Loucy (cell line): ENCODE results near the gene LIMK2.

ENCODE experiments used
- H2AFZ ChIP-seq: fragments of 200-600 bp; sonication (generic); 2 replicates; pipeline ENCODE4 v1.6.0; 2016; ENCODE audit warnings: antibody characterized with exemption, mild to moderate bottlenecking, low read length, moderate library complexity
- H3F3A ChIP-seq: fragments of 200-600 bp; 2 replicates; pipeline ENCODE4 v1.6.0; 2016; ENCODE audit warnings: antibody characterized with exemption, low read depth, mild to moderate bottlenecking
- H3K27me3 ChIP-seq: fragments of 200-600 bp; sonication (generic); 2 replicates; pipeline ENCODE4 v1.6.1; 2014; ENCODE audit warnings: low read length, mild to moderate bottlenecking; ENCODE audit not compliant: insufficient read depth, poor library complexity, severe bottlenecking
- H3K36me3 ChIP-seq: fragments of 200-600 bp; sonication (generic); 2 replicates; pipeline ENCODE4 v1.6.1; 2016; ENCODE audit warnings: low read length; ENCODE audit not compliant: insufficient read depth
- H3K4me1 ChIP-seq: fragments of 200-600 bp; sonication (generic); 2 replicates; pipeline ENCODE4 v1.5.1; 2014; ENCODE audit warnings: low read length, mild to moderate bottlenecking; ENCODE audit not compliant: insufficient read depth, poor library complexity, severe bottlenecking
- H3K4me2 ChIP-seq: fragments of 200-600 bp; sonication (generic); 2 replicates; pipeline ENCODE4 v1.6.0; 2014; ENCODE audit warnings: antibody characterized with exemption, low read length, low read depth, mild to moderate bottlenecking; ENCODE audit not compliant: poor library complexity, severe bottlenecking
- H3K4me3 ChIP-seq: fragments of 200-600 bp; sonication (generic); 2 replicates; pipeline ENCODE4 v1.5.1; 2014; ENCODE audit warnings: low read length, mild to moderate bottlenecking, mixed read lengths; ENCODE audit not compliant: poor library complexity, severe bottlenecking
- H3K79me2 ChIP-seq: fragments of 200-600 bp; sonication (generic); 2 replicates; pipeline ENCODE4 v1.6.1; 2014; ENCODE audit warnings: low read length; ENCODE audit not compliant: insufficient read depth
- H3K9ac ChIP-seq: fragments of 200-600 bp; sonication (generic); 2 replicates; pipeline ENCODE4 v1.6.0; 2014; ENCODE audit warnings: mild to moderate bottlenecking, low read depth, low read length, moderate library complexity; ENCODE audit not compliant: poor library complexity, severe bottlenecking
- H3K9me2 ChIP-seq: fragments of 200-600 bp; sonication (generic); replicated peaks from 2 replicates; pipeline ENCODE4 v1.6.1; 2016; ENCODE audit warnings: low read depth, low read length, mixed read lengths
- H3K9me3 ChIP-seq: fragments of 200-600 bp; sonication (generic); 2 replicates; pipeline ENCODE4 v1.6.1; 2014; ENCODE audit warnings: mild to moderate bottlenecking, antibody characterized with exemption, low read length, low read depth; ENCODE audit not compliant: insufficient read depth
- H4K20me1 ChIP-seq: fragments of 200-600 bp; sonication (generic); 2 replicates; pipeline ENCODE4 v1.6.0; 2014; ENCODE audit warnings: antibody characterized with exemption, low read length, mild to moderate bottlenecking; ENCODE audit not compliant: insufficient read depth, poor library complexity, severe bottlenecking
- EZH2phosphoT487 ChIP-seq: fragments of 200-600 bp; IDR thresholded peaks from 2 replicates; pipeline ENCODE4 v1.6.1; 2018; ENCODE audit warnings: antibody characterized with exemption, mild to moderate bottlenecking, moderate library complexity, borderline replicate concordance
- TF ChIP-seq, protein P1 (sequence below): fragments of 200-600 bp; sonication (generic); conservative IDR thresholded peaks from 2 replicates; pipeline ENCODE4 v1.5.1; 2014; ENCODE audit warnings: mild to moderate bottlenecking, antibody characterized with exemption, low read length

LIMK2 gene

DNA sequence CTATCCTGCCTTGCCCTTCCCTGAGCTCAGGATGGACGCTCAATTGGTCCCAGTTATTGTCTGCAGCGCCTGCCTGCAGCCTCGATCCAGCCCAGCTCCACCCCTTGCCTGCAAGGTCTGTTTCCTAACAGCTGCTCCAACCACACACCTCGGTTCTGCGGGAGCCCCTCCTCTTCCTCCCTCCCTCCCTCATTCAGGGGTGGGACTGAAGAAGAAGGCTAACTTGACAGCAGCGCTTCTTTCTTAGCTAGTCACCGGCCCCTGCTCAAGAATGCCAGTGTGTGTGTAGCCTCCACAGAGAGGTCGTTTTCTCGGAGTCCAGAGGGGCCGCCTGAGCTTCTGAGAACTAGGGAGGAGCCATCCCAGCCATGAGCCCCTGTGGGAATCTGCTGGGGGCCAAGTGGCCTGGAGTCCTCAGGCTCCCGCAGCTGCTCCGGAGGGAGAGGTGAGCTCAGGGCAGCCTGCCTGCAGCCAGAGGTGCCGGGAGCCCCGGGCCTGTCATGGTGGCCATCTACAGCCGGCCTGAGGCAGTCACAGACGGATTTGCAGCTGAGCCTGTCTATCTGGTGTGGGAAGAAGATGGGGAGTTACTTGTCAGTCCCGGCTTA lies 36.1 kb downstream of the LIMK2 start:
- peaks cover 28% of the 10 kb centered on the region; the same call in 1 of the 2 replicates for H3K36me3 ChIP-seq
- H3K4me2 ChIP-seq: no peak overlapping the region
- no peak overlapping the region for H2AFZ ChIP-seq
- no peaks in the 10 kb centered on the region for H3K27me3 ChIP-seq
- peaks cover 23% of the 10 kb centered on the region; the same call in 1 of the 2 replicates for H3K79me2 ChIP-seq
- TF ChIP-seq, protein P1, sequence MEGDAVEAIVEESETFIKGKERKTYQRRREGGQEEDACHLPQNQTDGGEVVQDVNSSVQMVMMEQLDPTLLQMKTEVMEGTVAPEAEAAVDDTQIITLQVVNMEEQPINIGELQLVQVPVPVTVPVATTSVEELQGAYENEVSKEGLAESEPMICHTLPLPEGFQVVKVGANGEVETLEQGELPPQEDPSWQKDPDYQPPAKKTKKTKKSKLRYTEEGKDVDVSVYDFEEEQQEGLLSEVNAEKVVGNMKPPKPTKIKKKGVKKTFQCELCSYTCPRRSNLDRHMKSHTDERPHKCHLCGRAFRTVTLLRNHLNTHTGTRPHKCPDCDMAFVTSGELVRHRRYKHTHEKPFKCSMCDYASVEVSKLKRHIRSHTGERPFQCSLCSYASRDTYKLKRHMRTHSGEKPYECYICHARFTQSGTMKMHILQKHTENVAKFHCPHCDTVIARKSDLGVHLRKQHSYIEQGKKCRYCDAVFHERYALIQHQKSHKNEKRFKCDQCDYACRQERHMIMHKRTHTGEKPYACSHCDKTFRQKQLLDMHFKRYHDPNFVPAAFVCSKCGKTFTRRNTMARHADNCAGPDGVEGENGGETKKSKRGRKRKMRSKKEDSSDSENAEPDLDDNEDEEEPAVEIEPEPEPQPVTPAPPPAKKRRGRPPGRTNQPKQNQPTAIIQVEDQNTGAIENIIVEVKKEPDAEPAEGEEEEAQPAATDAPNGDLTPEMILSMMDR: no peak
- TF ChIP-seq EZH2phosphoT487: no peak
- no peaks in the 10 kb centered on the region for H4K20me1 ChIP-seq
- peaks cover 10% of the 10 kb centered on the region for H3K4me1 ChIP-seq
- H3F3A ChIP-seq: no peaks in the 10 kb centered on the region
- no peak overlapping the region for H3K4me3 ChIP-seq
- H3K9ac ChIP-seq: no peak overlapping the region
- no peaks in the 10 kb centered on the region for H3K9me2 ChIP-seq
- no peaks in the 10 kb centered on the region for H3K9me3 ChIP-seq

DNA sequence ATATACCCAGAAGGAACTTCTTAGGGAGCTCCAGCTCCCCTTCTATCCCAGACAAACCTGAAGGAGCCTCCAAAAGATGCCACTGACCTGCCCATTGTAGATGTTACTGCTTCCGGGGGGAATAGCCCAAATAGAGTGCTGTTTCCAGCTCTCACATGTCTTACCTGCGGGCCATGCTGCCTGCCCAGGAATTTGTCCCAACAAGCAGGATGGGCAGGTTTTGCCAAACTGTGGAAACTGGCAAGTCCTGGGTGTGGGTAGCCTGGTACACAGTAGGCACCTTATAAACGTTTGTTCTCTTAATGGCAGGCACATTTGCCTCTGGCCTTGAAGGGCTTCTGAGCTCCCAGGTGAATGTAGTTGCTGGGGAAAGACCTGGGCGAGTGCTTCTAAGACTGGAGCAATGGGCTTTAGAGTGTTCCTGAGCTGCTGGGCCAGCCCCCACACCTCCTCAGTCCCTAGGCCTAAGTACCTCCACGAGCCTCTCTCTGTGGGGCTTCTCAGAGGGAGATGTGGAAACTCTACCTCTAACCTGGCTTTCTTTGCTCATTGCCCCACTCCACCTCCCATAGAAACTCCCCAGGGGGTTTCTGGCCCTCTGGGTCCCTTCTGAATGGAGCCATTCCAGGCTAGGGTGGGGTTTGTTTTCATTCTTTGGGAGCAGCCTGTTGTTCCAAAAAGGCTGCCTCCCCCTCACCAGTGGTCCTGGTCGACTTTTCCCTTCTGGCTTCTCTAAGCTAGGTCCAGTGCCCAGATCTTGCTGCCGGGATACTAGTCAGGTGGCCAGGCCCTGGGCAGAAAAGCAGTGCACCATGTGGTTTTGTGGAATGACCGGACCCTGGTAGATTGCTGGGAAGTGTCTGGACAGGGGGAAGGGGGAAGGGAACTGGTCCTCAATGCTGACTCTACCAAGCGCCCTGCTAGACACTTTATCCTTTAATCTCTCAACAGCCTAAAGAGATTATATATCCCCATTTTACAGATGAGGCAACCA lies 37.2 kb downstream of the LIMK2 start:
- H2AFZ ChIP-seq: no peak overlapping the region
- H3K79me2 ChIP-seq: 0 out of 2 replicates have a peak, but pooled peaks cover 13% of the 10 kb centered on the region
- H3K4me1 ChIP-seq: peaks cover 10% of the 10 kb centered on the region
- H3K36me3 ChIP-seq: peaks cover 35% of the 10 kb centered on the region; the same call in 1 of the 2 replicates
- no peak for TF ChIP-seq EZH2phosphoT487
- TF ChIP-seq, protein P1: no peak
- no peaks in the 10 kb centered on the region for H3K9me3 ChIP-seq
- H4K20me1 ChIP-seq: no peaks in the 10 kb centered on the region
- H3K9ac ChIP-seq: no peak overlapping the region
- H3K9me2 ChIP-seq: no peaks in the 10 kb centered on the region
- H3F3A ChIP-seq: no peaks in the 10 kb centered on the region
- H3K4me2 ChIP-seq: no peak overlapping the region
- no peaks in the 10 kb centered on the region for H3K27me3 ChIP-seq
- no peak overlapping the region for H3K4me3 ChIP-seq

DNA sequence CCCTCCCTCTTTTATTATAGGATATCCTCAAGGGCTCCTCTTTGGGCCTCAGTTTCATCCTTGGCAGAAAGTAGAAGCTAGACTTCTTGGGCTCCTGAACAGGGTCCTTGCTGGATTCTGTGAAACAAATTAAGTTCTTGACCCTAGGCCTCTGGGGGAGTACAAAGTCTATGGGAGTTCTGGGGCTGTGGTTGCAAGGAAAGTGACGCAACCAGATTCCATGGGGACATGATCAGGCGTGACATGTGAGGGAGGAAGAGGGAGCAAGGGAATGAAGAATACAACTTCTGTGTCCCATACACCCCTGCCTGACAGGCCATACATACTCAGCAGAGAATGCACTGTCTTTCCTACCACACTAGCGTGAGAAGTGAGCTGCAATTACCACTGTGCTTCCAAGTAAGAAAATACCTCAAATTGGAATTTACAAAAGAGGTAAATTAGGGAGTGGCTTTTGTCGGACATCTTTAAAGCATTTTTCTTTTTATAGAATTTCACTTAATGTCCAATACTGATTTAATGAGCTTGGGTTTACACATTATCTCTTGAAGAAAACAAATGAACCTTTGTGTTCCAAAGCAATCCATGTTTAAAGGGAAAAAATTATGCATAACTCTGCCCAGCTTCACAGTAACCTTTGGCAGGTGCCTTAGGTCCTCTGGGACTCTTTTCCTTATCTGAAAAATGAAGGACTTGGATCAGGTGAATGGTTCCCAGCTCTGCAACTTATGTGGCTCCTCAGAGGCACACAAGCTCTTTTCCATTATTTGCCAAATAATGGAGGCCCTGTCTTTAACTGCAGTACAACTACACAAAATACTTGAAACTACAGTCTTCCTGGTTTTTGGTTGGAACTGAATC lies 38.9 kb downstream of the LIMK2 start:
- Histone ChIP-seq H3F3A (no peaks in the 10 kb centered on the region), H3K79me2 (0 out of 2 replicates have a peak, but pooled peaks cover 13% of the 10 kb centered on the region)
- TF ChIP-seq, protein P1: no peak
- TF ChIP-seq EZH2phosphoT487: no peak

More for the DNA sequence above, 38.9 kb downstream of the LIMK2 start:
- H3K36me3 ChIP-seq: peaks cover 39% of the 10 kb centered on the region; the same call in 1 of the 2 replicates
- peaks cover 4% of the 10 kb centered on the region for H3K4me1 ChIP-seq
- H3K4me2 ChIP-seq: no peak overlapping the region
- no peak overlapping the region for H2AFZ ChIP-seq
- H3K9ac ChIP-seq: no peak overlapping the region
- no peaks in the 10 kb centered on the region for H3K9me3 ChIP-seq
- no peak overlapping the region for H3K4me3 ChIP-seq
- H3K27me3 ChIP-seq: no peaks in the 10 kb centered on the region
- H3K9me2 ChIP-seq: no peaks in the 10 kb centered on the region
- H4K20me1 ChIP-seq: no peaks in the 10 kb centered on the region
